ENCODE measurements around the gene CASZ1. TPM values are rescaled to one million over a fixed set of nuclear protein-coding genes. Genes with fewer than 3 reads are reported as not detected.

The CASZ1 gene
- total and polyA plus RNA-seq, 2 donors (not counting 1 experiment from before 2014, with no cell fraction given), result 0.34 to 0.50 TPM

- TF ChIP-seq CTCF (conservative IDR thresholded peaks at IDR 0.05 in 1 of 2, IDR thresholded peaks at IDR 0.05 in 1 of 2; ENCODE audit: low read depth in 1 of 2, low read length in 2 of 2) (no peak), EZH2 (IDR thresholded peaks at IDR 0.05; ENCODE audit: low read length, missing control alignments) (no peak)
Observed at GRCh38 chr1:10684221-10684620, 112.2 kb downstream of the CASZ1 start.

GRCh38 chr1:10682449-10683309 is 113.8 kb downstream of the CASZ1 start:
- Histone ChIP-seq H3K79me2 (ENCODE audit: control insufficient read depth, insufficient read depth, low read length) (no peaks in the 10 kb centered on the region), H3K9me3 (ENCODE audit: control insufficient read depth, insufficient read depth, low read depth, low read length) (no peaks in the 10 kb centered on the region), H3K4me3 (replicated peaks in 1 of 4; ENCODE audit: control extremely low read depth in 1 of 4, insufficient read depth in 1 of 4, low read depth in 3 of 4, low read length in 4 of 4) (no peak overlapping the region), H3K4me2 (ENCODE audit: extremely low read depth, insufficient read depth, low read length) (no peak overlapping the region), H4K20me1 (ENCODE audit: control insufficient read depth, extremely low read depth, insufficient read depth, low read length) (no peaks in the 10 kb centered on the region), H2AFZ (ENCODE audit: low read length) (no peak overlapping the region), H3K4me1 (ENCODE audit: control insufficient read depth, extremely low read depth, insufficient read depth, low read length) (no peaks in the 10 kb centered on the region), H3K9ac (ENCODE audit: insufficient read depth, low read length) (no peak overlapping the region), H3K27me3 (ENCODE audit: control insufficient read depth, insufficient read depth, low read length) (no peaks in the 10 kb centered on the region), H3K36me3 (ENCODE audit: control insufficient read depth, insufficient read depth, low read length) (no peaks in the 10 kb centered on the region), H3K27ac (ENCODE audit: insufficient read depth, low read length) (no peak overlapping the region)
- no peak for DNase-seq (ENCODE audit: low read depth in 2 of 2)
- TF ChIP-seq CTCF (conservative IDR thresholded peaks at IDR 0.05 in 1 of 2, IDR thresholded peaks at IDR 0.05 in 1 of 2; ENCODE audit: low read depth in 1 of 2, low read length in 2 of 2), result no peak
- no peak for TF ChIP-seq EZH2 (IDR thresholded peaks at IDR 0.05; ENCODE audit: low read length, missing control alignments)

More at GRCh38 chr1:10684221-10684620, 112.2 kb downstream of the CASZ1 start:
- Histone ChIP-seq H3K27me3 (ENCODE audit: control insufficient read depth, insufficient read depth, low read length) (no peaks in the 10 kb centered on the region), H3K4me1 (ENCODE audit: control insufficient read depth, extremely low read depth, insufficient read depth, low read length) (no peaks in the 10 kb centered on the region), H2AFZ (ENCODE audit: low read length) (no peak overlapping the region), H3K4me2 (ENCODE audit: extremely low read depth, insufficient read depth, low read length) (no peak overlapping the region), H3K79me2 (ENCODE audit: control insufficient read depth, insufficient read depth, low read length) (no peaks in the 10 kb centered on the region), H3K36me3 (ENCODE audit: control insufficient read depth, insufficient read depth, low read length) (no peaks in the 10 kb centered on the region), H3K9ac (ENCODE audit: insufficient read depth, low read length) (no peak overlapping the region), H3K27ac (ENCODE audit: insufficient read depth, low read length) (no peak overlapping the region), H4K20me1 (ENCODE audit: control insufficient read depth, extremely low read depth, insufficient read depth, low read length) (no peaks in the 10 kb centered on the region), H3K9me3 (ENCODE audit: control insufficient read depth, insufficient read depth, low read depth, low read length) (no peaks in the 10 kb centered on the region), H3K4me3 (replicated peaks in 1 of 4; ENCODE audit: control extremely low read depth in 1 of 4, insufficient read depth in 1 of 4, low read depth in 3 of 4, low read length in 4 of 4) (no peak overlapping the region)
- DNase-seq (ENCODE audit: low read depth in 2 of 2), result no peak

- TF ChIP-seq EZH2 (IDR thresholded peaks at IDR 0.05; ENCODE audit: low read length, missing control alignments), result no peak
- TF ChIP-seq CTCF (conservative IDR thresholded peaks at IDR 0.05 in 1 of 2, IDR thresholded peaks at IDR 0.05 in 1 of 2; ENCODE audit: low read depth in 1 of 2, low read length in 2 of 2), result no peak
- no peak overlapping the region for H3K4me3 ChIP-seq (replicated peaks in 1 of 4; ENCODE audit: control extremely low read depth in 1 of 4, insufficient read depth in 1 of 4, low read depth in 3 of 4, low read length in 4 of 4)
- no peak overlapping the region for H3K27ac ChIP-seq (ENCODE audit: insufficient read depth, low read length)
- H3K27me3 ChIP-seq (ENCODE audit: control insufficient read depth, insufficient read depth, low read length), result no peaks in the 10 kb centered on the region
- H2AFZ ChIP-seq (ENCODE audit: low read length), result no peak overlapping the region
- H3K9ac ChIP-seq (ENCODE audit: insufficient read depth, low read length), result no peak overlapping the region
- no peaks in the 10 kb centered on the region for H3K9me3 ChIP-seq (ENCODE audit: control insufficient read depth, insufficient read depth, low read depth, low read length)
- DNase-seq (ENCODE audit: low read depth in 2 of 2), result no peak
- H3K4me2 ChIP-seq (ENCODE audit: extremely low read depth, insufficient read depth, low read length), result no peak overlapping the region
- H3K36me3 ChIP-seq (ENCODE audit: control insufficient read depth, insufficient read depth, low read length), result no peaks in the 10 kb centered on the region
- no peaks in the 10 kb centered on the region for H3K79me2 ChIP-seq (ENCODE audit: control insufficient read depth, insufficient read depth, low read length)
- no peaks in the 10 kb centered on the region for H3K4me1 ChIP-seq (ENCODE audit: control insufficient read depth, extremely low read depth, insufficient read depth, low read length)
- H4K20me1 ChIP-seq (ENCODE audit: control insufficient read depth, extremely low read depth, insufficient read depth, low read length), result no peaks in the 10 kb centered on the region
Observed at GRCh38 chr1:10682108-10682445, 114.4 kb downstream of the CASZ1 start.
